Thymus (tissue), 11 donors: ENCODE measurements around the gene STAC3. TPM values are rescaled to one million over a fixed set of nuclear protein-coding genes. Genes with fewer than 3 reads are reported as not detected.
A peak's percentile ranks its signal among the peaks of the same experiment; 100 is the strongest.

Experiments used
- DNase-seq, 9 donors: peaks; one replicate each; pipeline ENCODE4 v3.0.0-alpha.2; 2013; ENCODE audit warnings: low spot score in 9 of 9, low read depth in 6 of 9, missing footprints in 1 of 9
- H3K27ac ChIP-seq, 2 donors: one replicate each; pipeline ENCODE4 v1.5.1; 2013; ENCODE audit warnings: control low read depth in 1 of 2, low read depth in 1 of 2, low read length in 1 of 2, mild to moderate bottlenecking in 1 of 2, moderate library complexity in 1 of 2
- H3K27me3 ChIP-seq, 2 donors: one replicate each; pipeline ENCODE4 v1.5.1; 2013; ENCODE audit warnings: low read length in 1 of 2; ENCODE audit not compliant: control insufficient read depth in 2 of 2, insufficient read depth in 1 of 2
- H3K36me3 ChIP-seq, 2 donors: one replicate each; pipeline ENCODE4 v1.5.1; 2013; ENCODE audit warnings: low read length in 1 of 2, mild to moderate bottlenecking in 1 of 2, moderate library complexity in 1 of 2; ENCODE audit not compliant: control insufficient read depth in 2 of 2, insufficient read depth in 2 of 2
- H3K4me1 ChIP-seq, 2 donors: one replicate each; pipeline ENCODE4 v1.5.1; 2013; ENCODE audit warnings: low read length in 2 of 2; ENCODE audit not compliant: control insufficient read depth in 2 of 2, insufficient read depth in 2 of 2
- H3K4me3 ChIP-seq, 2 donors: one replicate each; pipeline ENCODE4 v1.5.1; 2013; ENCODE audit warnings: low read length in 2 of 2, control low read depth in 1 of 2, mild to moderate bottlenecking in 1 of 2
- H3K9me3 ChIP-seq, 2 donors: one replicate each; pipeline ENCODE4 v1.5.1; 2013; ENCODE audit warnings: low read length in 1 of 2, mild to moderate bottlenecking in 1 of 2; ENCODE audit not compliant: control insufficient read depth in 2 of 2, insufficient read depth in 1 of 2
- WGBS: extraction: QIAGEN DNeasy Blood & Tissue Kit; methylation state at CpG from one replicate; pipeline ENCODE4 v1.1.7; 2013; 5-methylcytosine and 5-hydroxymethylcytosine counted together
- polyA plus RNA-seq: library from polyadenylated mRNA; stranded (reverse); fragments of 200-250 nt; gene quantifications from one replicate; pipeline ENCODE4 v1.2.3, GENCODE V29; 2013
- total RNA-seq: library from RNA; stranded (reverse); fragments of 120-200 nt; gene quantifications from one replicate; pipeline ENCODE4 v1.2.4, GENCODE V29; 2013
- donor health status: healthy.

The STAC3 gene
- total and polyA plus RNA-seq, 2 donors, result 2.1 to 12.3 TPM

DNA sequence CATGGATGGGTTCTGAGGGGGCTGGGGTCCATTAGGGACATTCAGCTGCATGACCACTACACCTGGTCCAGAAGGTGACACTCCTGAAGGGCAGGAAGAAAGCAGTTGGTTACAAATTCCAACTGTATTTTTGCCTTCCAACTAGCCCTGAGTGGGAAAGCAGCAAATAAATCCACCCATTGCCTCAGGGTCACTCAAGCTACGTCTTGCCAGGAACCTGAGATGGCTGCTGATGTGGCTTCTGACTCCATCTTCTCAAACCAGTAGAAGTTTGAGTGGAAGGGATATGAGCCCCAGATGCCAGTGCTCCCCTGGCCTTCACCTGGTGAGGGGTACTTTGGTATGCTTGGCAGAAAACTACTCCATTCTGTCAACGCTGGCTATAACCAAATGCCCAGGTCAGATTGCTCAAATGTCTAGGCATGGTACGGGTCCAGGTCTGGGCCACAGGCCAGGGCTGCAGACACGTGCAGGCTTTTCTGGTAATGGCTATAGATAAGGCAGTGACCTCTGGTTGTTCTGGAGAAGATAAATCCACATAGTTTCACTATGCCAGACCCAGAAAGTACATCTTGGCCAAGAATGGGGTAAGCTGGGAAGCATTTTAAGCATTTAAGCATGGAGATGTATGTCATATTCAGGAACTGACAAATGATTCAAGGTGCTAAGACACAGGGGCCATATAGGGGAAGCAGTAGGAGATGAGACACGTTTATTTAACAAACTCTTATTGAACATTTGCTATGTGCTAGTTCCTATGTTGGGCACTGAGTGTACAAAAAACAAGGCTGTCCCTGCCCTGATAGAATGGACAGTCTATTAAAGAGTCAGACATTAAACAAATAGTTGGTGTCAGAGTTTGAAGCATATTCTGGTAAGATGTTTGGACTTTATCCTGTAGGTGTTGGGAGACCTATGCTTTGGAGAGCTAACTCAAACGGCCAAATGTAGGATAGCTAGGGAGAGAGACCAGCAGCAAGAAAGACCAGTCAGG, 8.3 kb upstream of the STAC3 start:
- Histone ChIP-seq H3K36me3 (peaks cover 50 to 79% of the 10 kb centered on the region in 2 donors), H3K4me3 (no peak overlapping the region), H3K27me3 (no peaks in the 10 kb centered on the region), H3K27ac (no peak overlapping the region), H3K4me1 (peaks cover 0 to 2% of the 10 kb centered on the region in 2 donors), H3K9me3 (no peaks in the 10 kb centered on the region)
- 98% methylated on average over 6 of the region's 6 CpGs for WGBS
- no peak for DNase-seq

DNA sequence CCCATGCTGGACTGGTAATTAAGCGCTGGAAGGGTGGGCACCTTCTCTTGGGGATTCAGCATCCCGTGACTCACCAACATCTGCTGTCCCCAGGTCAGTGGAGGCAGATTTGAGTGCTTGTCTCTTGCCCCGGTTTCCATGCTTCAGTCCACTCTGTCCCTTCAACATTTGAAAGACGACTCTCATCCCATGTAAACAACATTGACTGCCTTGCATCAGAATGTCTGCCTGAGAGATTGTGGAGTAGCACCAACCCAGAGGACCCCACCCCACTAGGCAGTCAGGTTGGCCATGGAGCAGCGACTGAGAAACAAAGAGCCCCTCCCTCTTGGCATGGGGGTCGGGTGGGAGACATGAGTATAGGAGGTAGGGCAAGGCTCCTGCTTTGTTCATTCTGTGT, 4.9 kb upstream of the STAC3 start:
- DNase-seq, result no peak
- Histone ChIP-seq H3K27me3 (no peaks in the 10 kb centered on the region), H3K4me1 (no peaks in the 10 kb centered on the region), H3K4me3 (no peak overlapping the region), H3K9me3 (no peaks in the 10 kb centered on the region), H3K36me3 (peaks cover 50 to 54% of the 10 kb centered on the region in 2 donors), H3K27ac (no peak overlapping the region)
- 90% methylated on average over 6 of the region's 6 CpGs for WGBS

- DNase-seq, result no peak
- Histone ChIP-seq H3K27me3 (no peaks in the 10 kb centered on the region), H3K4me1 (no peaks in the 10 kb centered on the region), H3K27ac (no peak overlapping the region), H3K4me3 (no peak overlapping the region), H3K36me3 (peaks cover 39 to 43% of the 10 kb centered on the region in 2 donors), H3K9me3 (no peaks in the 10 kb centered on the region)
- WGBS, result 98% methylated on average over 14 of the region's 14 CpGs
Measured at GRCh38 chr12:57254506-57255280, 3.7 kb upstream of the STAC3 start.

DNA sequence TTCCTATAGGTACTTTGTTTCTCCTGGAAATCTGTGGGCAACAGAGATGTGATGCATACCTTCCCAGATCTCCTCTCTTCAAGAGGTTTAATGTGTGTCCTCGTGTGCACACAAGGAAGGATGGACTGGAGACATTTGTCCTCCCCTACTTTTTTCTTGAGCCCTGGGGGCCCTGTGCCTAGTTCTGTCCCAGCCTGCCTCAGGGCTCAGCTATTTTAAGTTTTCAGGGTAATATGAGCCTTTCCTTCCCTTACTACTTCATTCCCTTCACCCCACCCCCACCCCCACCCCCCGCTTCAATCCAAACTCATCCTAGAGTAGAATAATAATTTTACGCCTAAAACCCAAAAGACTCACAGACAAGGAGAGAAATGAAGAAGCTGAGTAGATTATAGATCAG, 446 bp downstream of the STAC3 start:
- Histone ChIP-seq H3K9me3 (peaks cover 0 to 5% of the 10 kb centered on the region in 2 donors), H3K27me3 (no peaks in the 10 kb centered on the region), H3K4me3 (no peak overlapping the region), H3K4me1 (peaks cover 2 to 10% of the 10 kb centered on the region in 2 donors), H3K36me3 (peaks cover 9 to 12% of the 10 kb centered on the region in 2 donors), H3K27ac (no peak overlapping the region)
- DNase-seq, result no peak
- WGBS, result 95% methylated on average over 3 of the region's 3 CpGs

DNA sequence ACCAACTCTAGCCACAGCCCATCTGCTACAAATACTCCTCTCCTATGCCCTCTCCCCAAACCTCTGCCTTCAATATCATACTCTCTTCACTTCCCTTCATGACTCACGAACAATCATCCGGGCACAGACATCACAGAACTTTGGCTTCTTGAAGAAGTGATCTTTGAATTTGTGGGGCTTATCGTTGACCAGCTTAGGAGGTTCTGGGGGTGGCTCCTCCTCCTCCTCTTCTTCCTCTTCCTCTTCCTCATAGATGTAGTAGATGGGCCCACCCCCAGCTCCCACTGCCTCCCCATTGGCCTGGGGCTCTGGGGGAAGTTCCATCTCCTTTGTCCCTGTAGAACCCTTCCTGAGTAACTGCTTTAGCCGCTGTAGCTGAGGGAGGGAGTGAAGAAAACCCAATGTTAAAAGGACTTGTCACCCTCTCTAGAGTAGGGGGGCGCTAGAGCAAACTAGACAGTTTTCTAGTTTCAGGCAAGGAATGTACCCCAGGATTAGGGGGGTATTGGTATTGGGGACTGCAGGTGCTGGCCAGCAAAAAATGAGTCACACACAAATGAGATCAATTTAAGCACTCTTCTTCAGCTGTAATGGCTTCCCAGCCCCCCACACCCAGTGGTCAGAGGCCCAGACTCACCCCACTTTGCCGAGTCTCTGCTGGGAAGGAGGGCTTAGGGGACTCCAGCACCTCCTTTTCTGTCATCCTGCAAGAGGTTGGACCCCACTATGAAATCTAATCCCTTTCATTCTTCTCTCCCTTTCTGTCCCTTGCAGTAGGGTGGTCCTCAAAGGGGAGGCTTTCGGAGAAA, 1.8 kb downstream of the STAC3 start:
- DNase-seq, result no peak
- Histone ChIP-seq H3K4me3 (no peak overlapping the region), H3K4me1 (peaks cover 2 to 10% of the 10 kb centered on the region in 2 donors), H3K27ac (no peak overlapping the region), H3K27me3 (peaks cover 1 to 5% of the 10 kb centered on the region in 2 donors), H3K36me3 (peaks cover 0 to 4% of the 10 kb centered on the region in 2 donors), H3K9me3 (peaks cover 0 to 5% of the 10 kb centered on the region in 2 donors)
- WGBS, result 70% methylated on average over 7 of the region's 7 CpGs

- Histone ChIP-seq H3K9me3 (peaks cover 0 to 15% of the 10 kb centered on the region in 2 donors), H3K4me1 (peaks cover 9 to 28% of the 10 kb centered on the region in 2 donors), H3K4me3 (no peak overlapping the region), H3K36me3 (no peaks in the 10 kb centered on the region), H3K27ac (no peak overlapping the region), H3K27me3 (peaks cover 21 to 26% of the 10 kb centered on the region in 2 donors)
- no peak for DNase-seq
- WGBS, result 100% methylated on average over 1 of the region's 1 CpG
Measured at GRCh38 chr12:57247041-57247440, 3.9 kb downstream of the STAC3 start.

GRCh38 chr12:57244312-57244696, 6.7 kb downstream of the STAC3 start:
- Histone ChIP-seq H3K4me3 (no peak overlapping the region), H3K4me1 (peaks cover 21 to 50% of the 10 kb centered on the region in 2 donors), H3K36me3 (no peaks in the 10 kb centered on the region), H3K9me3 (peaks cover 0 to 29% of the 10 kb centered on the region in 2 donors), H3K27me3 (peaks cover 48 to 54% of the 10 kb centered on the region in 2 donors), H3K27ac (no peak overlapping the region)
- no peak for DNase-seq
- 88% methylated on average over 6 of the region's 6 CpGs for WGBS

GRCh38 chr12:57243521-57244311, 7.3 kb downstream of the STAC3 start:
- H3K27me3 ChIP-seq, result peaks cover 53 to 60% of the 10 kb centered on the region in 2 donors

More at GRCh38 chr12:57243521-57244311, 7.3 kb downstream of the STAC3 start:
- Histone ChIP-seq H3K27ac (no peak overlapping the region), H3K9me3 (peaks cover 0 to 31% of the 10 kb centered on the region in 2 donors), H3K4me1 (peaks cover 21 to 50% of the 10 kb centered on the region in 2 donors), H3K4me3 (peak overlapping the region; percentile 27 to 45), H3K36me3 (no peaks in the 10 kb centered on the region)
- DNase-seq, result peak in 8 of 9 donors; percentile 61 to 89 (median 76)
- WGBS, result 9% methylated on average over 41 of the region's 41 CpGs
